ENCODE results near the gene GAD1.

Gene GAD1

DNA sequence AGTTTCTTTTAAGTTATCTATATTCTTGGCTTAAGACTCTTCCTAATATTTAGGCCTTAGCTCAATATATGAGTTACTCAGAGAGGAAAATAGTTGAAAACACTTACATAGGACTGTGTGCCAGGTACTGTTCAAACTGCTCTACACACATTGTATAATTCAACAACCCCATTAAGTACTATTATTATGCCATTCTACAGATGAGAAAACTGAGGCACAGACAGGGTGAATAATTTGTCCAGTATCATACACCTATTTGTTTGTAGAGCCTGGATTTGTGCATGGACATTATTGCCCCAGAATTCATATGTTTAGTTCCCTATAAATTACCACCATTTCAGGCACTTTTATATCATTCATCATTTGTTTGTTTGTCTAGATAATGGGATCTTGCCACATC, 17.7 kb upstream of the GAD1 start:
- H2AFZ ChIP-seq (ENCODE audit: low read depth, low read length, severe bottlenecking) = no peak overlapping the region
- H3K27me3 ChIP-seq (ENCODE audit: low read length) = no peaks in the 10 kb centered on the region
- H3F3A ChIP-seq (ENCODE audit: insufficient read depth) = no peaks in the 10 kb centered on the region
- H3K27ac ChIP-seq (ENCODE audit: low read depth, low read length) = no peak overlapping the region
- no peaks in the 10 kb centered on the region for H3K36me3 ChIP-seq (ENCODE audit: low read length)
- no peak overlapping the region for H3K4me3 ChIP-seq (ENCODE audit: insufficient read depth, low read length, poor library complexity, severe bottlenecking)
- no peaks in the 10 kb centered on the region for H3K79me2 ChIP-seq (ENCODE audit: insufficient read depth, low read length)
- H3K9me3 ChIP-seq (ENCODE audit: insufficient read depth, low read length) = no peaks in the 10 kb centered on the region
- no peak for TF ChIP-seq EZH2phosphoT487 (conservative IDR thresholded peaks at IDR 0.05; ENCODE audit: low read length)
- TF ChIP-seq, protein P1, sequence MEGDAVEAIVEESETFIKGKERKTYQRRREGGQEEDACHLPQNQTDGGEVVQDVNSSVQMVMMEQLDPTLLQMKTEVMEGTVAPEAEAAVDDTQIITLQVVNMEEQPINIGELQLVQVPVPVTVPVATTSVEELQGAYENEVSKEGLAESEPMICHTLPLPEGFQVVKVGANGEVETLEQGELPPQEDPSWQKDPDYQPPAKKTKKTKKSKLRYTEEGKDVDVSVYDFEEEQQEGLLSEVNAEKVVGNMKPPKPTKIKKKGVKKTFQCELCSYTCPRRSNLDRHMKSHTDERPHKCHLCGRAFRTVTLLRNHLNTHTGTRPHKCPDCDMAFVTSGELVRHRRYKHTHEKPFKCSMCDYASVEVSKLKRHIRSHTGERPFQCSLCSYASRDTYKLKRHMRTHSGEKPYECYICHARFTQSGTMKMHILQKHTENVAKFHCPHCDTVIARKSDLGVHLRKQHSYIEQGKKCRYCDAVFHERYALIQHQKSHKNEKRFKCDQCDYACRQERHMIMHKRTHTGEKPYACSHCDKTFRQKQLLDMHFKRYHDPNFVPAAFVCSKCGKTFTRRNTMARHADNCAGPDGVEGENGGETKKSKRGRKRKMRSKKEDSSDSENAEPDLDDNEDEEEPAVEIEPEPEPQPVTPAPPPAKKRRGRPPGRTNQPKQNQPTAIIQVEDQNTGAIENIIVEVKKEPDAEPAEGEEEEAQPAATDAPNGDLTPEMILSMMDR (IDR thresholded peaks at IDR 0.05; ENCODE audit: insufficient read depth, low read length, poor library complexity, severe bottlenecking) = no peak
- H4K20me1 ChIP-seq (ENCODE audit: low read depth, low read length) = no peaks in the 10 kb centered on the region
- H3K4me2 ChIP-seq (ENCODE audit: low read depth, low read length, poor library complexity, severe bottlenecking) = no peak overlapping the region
- H3K9me2 ChIP-seq (replicated peaks; ENCODE audit: insufficient read depth, low read length) = no peaks in the 10 kb centered on the region
- no peak overlapping the region for H3K9ac ChIP-seq (ENCODE audit: low read length)

DNA sequence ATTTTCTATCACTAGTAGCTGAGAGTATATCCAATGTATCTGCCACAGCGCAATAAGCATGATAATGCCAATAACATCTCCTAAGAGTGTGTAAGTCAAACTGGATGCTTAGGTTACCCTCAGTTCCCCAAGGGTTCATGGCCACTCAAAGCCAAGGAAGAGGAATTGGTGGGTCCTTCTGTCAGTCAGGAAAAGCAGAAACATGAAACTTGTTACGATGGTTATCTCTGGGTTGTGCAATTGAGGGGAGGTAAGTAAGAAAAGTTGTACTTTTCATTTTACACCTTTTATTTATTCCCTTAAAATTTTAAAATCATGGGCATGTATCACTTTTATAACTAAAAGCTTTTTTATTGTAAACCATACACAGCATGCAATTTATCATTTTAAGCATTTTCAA, 10.1 kb upstream of the GAD1 start:
- no peaks in the 10 kb centered on the region for H3K79me2 ChIP-seq (ENCODE audit: insufficient read depth, low read length)
- no peaks in the 10 kb centered on the region for H3K9me3 ChIP-seq (ENCODE audit: insufficient read depth, low read length)
- H3K9ac ChIP-seq (ENCODE audit: low read length) = no peak overlapping the region
- H3K9me2 ChIP-seq (replicated peaks; ENCODE audit: insufficient read depth, low read length) = no peaks in the 10 kb centered on the region
- TF ChIP-seq, protein P1 (IDR thresholded peaks at IDR 0.05; ENCODE audit: insufficient read depth, low read length, poor library complexity, severe bottlenecking) = no peak
- no peak for TF ChIP-seq EZH2phosphoT487 (conservative IDR thresholded peaks at IDR 0.05; ENCODE audit: low read length)
- no peak overlapping the region for H3K4me3 ChIP-seq (ENCODE audit: insufficient read depth, low read length, poor library complexity, severe bottlenecking)
- no peak overlapping the region for H2AFZ ChIP-seq (ENCODE audit: low read depth, low read length, severe bottlenecking)
- no peaks in the 10 kb centered on the region for H4K20me1 ChIP-seq (ENCODE audit: low read depth, low read length)
- H3K27me3 ChIP-seq (ENCODE audit: low read length) = no peaks in the 10 kb centered on the region
- no peaks in the 10 kb centered on the region for H3K36me3 ChIP-seq (ENCODE audit: low read length)
- no peak overlapping the region for H3K27ac ChIP-seq (ENCODE audit: low read depth, low read length)
- no peaks in the 10 kb centered on the region for H3F3A ChIP-seq (ENCODE audit: insufficient read depth)
- H3K4me2 ChIP-seq (ENCODE audit: low read depth, low read length, poor library complexity, severe bottlenecking) = no peak overlapping the region

DNA sequence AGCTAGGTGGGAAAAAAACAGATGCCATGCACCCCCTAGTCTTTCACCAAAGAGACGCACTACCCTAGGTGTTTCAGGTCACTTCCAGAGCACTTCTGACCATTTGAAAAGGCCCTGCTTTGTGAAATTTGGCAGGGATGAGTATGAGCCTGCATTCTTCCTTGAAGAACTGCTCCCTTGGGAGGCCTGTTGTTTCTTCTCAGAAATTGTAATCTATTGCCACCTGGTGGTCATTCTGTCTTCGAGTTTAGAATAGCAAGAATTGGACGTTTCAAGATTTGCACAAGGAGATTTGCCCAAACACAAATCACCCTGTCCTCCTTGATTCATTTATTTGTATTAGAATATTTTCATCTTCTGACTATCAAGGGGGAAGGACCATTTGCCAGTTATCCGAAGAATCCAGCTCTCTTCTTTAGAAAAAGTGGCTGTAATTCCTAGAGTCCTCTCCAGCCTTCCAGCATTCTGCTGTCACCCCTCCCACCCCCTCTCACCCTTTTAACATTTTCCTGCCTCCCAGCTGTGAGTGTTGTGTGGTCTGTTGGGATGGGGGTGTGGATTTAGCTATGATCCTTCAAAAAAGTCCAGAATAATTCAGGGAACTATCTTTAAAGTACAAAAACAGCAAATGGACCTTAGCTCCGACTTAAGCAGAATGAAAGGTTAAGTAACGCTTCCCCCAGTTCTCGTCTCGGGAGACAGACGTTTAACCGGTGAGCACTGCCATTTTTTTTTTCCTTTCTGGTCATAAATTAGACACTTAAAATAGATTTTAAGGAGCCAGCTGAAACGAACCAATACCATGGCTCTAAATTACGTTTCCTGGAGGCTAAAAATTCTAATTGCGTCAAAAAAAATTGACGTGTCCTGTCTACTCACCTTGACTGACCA, 3.7 kb upstream of the GAD1 start:
- TF ChIP-seq EZH2phosphoT487 (conservative IDR thresholded peaks at IDR 0.05; ENCODE audit: low read length) = no peak
- TF ChIP-seq, protein P1 (IDR thresholded peaks at IDR 0.05; ENCODE audit: insufficient read depth, low read length, poor library complexity, severe bottlenecking) = peak; percentile 49
- Histone ChIP-seq H3K36me3 (ENCODE audit: low read length) (no peaks in the 10 kb centered on the region), H4K20me1 (ENCODE audit: low read depth, low read length) (no peaks in the 10 kb centered on the region), H3K9me2 (replicated peaks; ENCODE audit: insufficient read depth, low read length) (no peaks in the 10 kb centered on the region), H3K79me2 (ENCODE audit: insufficient read depth, low read length) (no peaks in the 10 kb centered on the region), H3F3A (ENCODE audit: insufficient read depth) (no peaks in the 10 kb centered on the region), H2AFZ (ENCODE audit: low read depth, low read length, severe bottlenecking) (no peak overlapping the region), H3K9ac (ENCODE audit: low read length) (no peak overlapping the region), H3K27ac (ENCODE audit: low read depth, low read length) (no peak overlapping the region), H3K9me3 (ENCODE audit: insufficient read depth, low read length) (no peaks in the 10 kb centered on the region), H3K4me2 (ENCODE audit: low read depth, low read length, poor library complexity, severe bottlenecking) (no peak overlapping the region), H3K27me3 (ENCODE audit: low read length) (no peaks in the 10 kb centered on the region), H3K4me3 (ENCODE audit: insufficient read depth, low read length, poor library complexity, severe bottlenecking) (no peak overlapping the region)

All from SU-DHL-6 (cell line).